Subcutaneous adipose tissue (tissue), 4 donors: ENCODE results near the gene RFTN1. TPM values are rescaled to one million over a fixed set of nuclear protein-coding genes. Genes with fewer than 3 reads are reported as not detected.

Experiments
- total RNA-seq, 4 donors: library from RNA; depleted of rRNA; stranded (reverse); fragments of >200 nt; gene quantifications; one replicate each; pipeline ENCODE4 v1.1.0, GENCODE V29; 2016
- TF ChIP-seq, protein P1 (sequence below): fragments of 450-650 bp; IDR thresholded peaks from one replicate; pipeline ENCODE4 v1.5.1; 2016; ENCODE audit warnings: low read depth, mild to moderate bottlenecking, control low read depth, antibody characterized with exemption, moderate library complexity

RFTN1 gene
- total RNA-seq, 4 donors from 2014 or later, result 58.1 to 116 (median 97.4) TPM

DNA sequence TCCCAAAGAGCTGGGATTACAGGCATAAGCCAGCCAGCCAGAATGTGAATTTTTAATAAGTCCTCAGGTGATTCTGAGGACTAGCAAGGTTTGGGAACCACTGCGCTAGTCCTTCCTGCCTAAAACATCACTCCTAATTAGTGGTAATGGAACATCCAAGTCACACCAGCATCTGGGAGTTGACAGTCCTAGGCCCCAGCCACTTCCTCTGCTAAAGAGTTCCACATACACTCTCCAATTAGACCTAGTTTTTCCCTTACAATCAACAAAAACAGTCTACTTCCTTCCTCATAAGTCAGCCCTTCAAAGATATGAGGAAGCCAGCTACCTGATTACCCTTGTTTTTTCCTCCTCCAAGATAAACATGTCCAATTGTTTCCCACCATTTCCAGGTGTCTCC, 170.4 kb downstream of the RFTN1 start:
- TF ChIP-seq, protein P1, sequence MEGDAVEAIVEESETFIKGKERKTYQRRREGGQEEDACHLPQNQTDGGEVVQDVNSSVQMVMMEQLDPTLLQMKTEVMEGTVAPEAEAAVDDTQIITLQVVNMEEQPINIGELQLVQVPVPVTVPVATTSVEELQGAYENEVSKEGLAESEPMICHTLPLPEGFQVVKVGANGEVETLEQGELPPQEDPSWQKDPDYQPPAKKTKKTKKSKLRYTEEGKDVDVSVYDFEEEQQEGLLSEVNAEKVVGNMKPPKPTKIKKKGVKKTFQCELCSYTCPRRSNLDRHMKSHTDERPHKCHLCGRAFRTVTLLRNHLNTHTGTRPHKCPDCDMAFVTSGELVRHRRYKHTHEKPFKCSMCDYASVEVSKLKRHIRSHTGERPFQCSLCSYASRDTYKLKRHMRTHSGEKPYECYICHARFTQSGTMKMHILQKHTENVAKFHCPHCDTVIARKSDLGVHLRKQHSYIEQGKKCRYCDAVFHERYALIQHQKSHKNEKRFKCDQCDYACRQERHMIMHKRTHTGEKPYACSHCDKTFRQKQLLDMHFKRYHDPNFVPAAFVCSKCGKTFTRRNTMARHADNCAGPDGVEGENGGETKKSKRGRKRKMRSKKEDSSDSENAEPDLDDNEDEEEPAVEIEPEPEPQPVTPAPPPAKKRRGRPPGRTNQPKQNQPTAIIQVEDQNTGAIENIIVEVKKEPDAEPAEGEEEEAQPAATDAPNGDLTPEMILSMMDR, result no peak

GRCh38 chr3:16338999-16339398, 174.5 kb downstream of the RFTN1 start:
- TF ChIP-seq, protein P1, result no peak

DNA sequence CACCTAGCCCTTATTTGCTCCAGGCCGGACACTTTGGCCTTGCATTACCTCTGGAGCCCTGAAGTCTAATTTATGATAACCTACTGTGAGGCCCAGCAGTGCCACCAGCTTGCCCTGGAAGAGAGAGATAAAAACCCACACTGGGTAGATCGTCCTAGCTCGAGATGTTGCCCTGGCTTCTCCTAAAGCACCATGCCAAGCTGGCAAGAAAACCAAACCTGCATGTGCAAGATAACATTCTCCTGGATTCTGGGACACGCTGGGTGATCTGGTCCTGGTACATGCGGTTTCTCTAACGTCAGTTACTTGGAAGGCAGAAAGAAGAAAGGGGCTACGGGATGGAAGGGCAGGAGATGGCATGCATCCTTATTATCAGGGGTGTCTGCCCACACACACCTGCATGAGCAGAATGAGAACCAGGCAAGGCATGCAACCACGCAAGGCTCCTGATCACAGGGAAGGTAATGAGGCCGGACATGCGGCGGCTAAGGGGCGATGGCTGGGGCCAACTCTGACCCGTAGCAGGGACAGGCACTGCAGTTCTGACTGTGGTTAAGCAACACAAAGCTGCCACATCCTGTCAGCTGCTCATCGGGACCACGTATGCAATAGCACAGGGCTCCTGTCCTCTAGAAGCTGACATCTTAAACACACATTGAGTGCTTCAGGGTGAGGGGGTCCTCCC, 175.5 kb downstream of the RFTN1 start:
- TF ChIP-seq, protein P1, result no peak

- TF ChIP-seq, protein P1, result no peak
Observed at GRCh38 chr3:16336825-16337224, 176.7 kb downstream of the RFTN1 start.

GRCh38 chr3:16335772-16336645, 177.5 kb downstream of the RFTN1 start:
- TF ChIP-seq, protein P1, result no peak

- TF ChIP-seq, protein P1, result no peak
Observed at GRCh38 chr3:16335333-16335732, 178.2 kb downstream of the RFTN1 start.

GRCh38 chr3:16334909-16335308, 178.6 kb downstream of the RFTN1 start:
- TF ChIP-seq, protein P1, result no peak
